Upper lobe of left lung (tissue), 6 donors: ENCODE data around the gene TXNIP. TPM values are rescaled to one million over a fixed set of nuclear protein-coding genes. Genes with fewer than 3 reads are reported as not detected.

ENCODE experiments used
- ATAC-seq, 2 donors: fragments of 200-7000 bp; cut with Tn5 transposase; one replicate each; pipeline ENCODE4 v1.9.1; 2022; ENCODE audit warnings: mild to moderate bottlenecking in 2 of 2, moderate library complexity in 2 of 2; ENCODE audit not compliant: low FRiP score in 2 of 2
- DNase-seq, 2 donors: peaks; one replicate each; pipeline ENCODE4 v3.0.0-alpha.2; 2019 to 2020
- H3K27ac ChIP-seq, 4 donors: fragments of 200-600 bp; sonication (generic); one replicate each; pipeline ENCODE4 v1.5.1; 2016 to 2019
- H3K27me3 ChIP-seq, 4 donors: fragments of 200-600 bp; sonication (generic); one replicate each; pipeline ENCODE4 v1.5.1; 2017 to 2019
- H3K36me3 ChIP-seq, 4 donors: fragments of 200-600 bp; sonication (generic); one replicate each; pipeline ENCODE4 v1.5.1; 2016 to 2019
- H3K4me1 ChIP-seq, 4 donors: fragments of 200-600 bp; sonication (generic); one replicate each; pipeline ENCODE4 v1.5.1; 2018 to 2019
- H3K4me3 ChIP-seq, 4 donors: fragments of 200-600 bp; sonication (generic); one replicate each; pipeline ENCODE4 v1.5.1; 2017 to 2019; ENCODE audit warnings: mild to moderate bottlenecking in 2 of 4, moderate library complexity in 1 of 4
- H3K9me3 ChIP-seq, 4 donors: fragments of 200-600 bp; sonication (generic); one replicate each; pipeline ENCODE4 v1.5.1; 2018 to 2019
- CTCF ChIP-seq, 6 experiments: fragments of 450-650 bp in 4 of 6; fragments of 200-600 bp in 2 of 6; sonication (generic) in 2 of 6; IDR thresholded peaks; one replicate each; pipeline ENCODE4 v1.5.1; 2016 to 2019; ENCODE audit warnings: antibody characterized with exemption in 6 of 6
- EP300 ChIP-seq, 4 donors: sonication (generic); formaldehyde crosslinking; IDR thresholded peaks; one replicate each; pipeline ENCODE4 v1.5.1; 2017; ENCODE audit warnings: antibody characterized with exemption in 4 of 4, control low read depth in 2 of 4
- POLR2A ChIP-seq, 4 donors: fragments of 450-650 bp; IDR thresholded peaks; one replicate each; pipeline ENCODE4 v1.5.1; 2016 to 2017; ENCODE audit warnings: antibody characterized with exemption in 4 of 4, mild to moderate bottlenecking in 2 of 4
- POLR2AphosphoS5 ChIP-seq, 2 donors: sonication (generic); formaldehyde crosslinking; IDR thresholded peaks; one replicate each; pipeline ENCODE4 v1.5.1; 2017; ENCODE audit warnings: antibody characterized with exemption in 2 of 2
- WGBS, 2 donors: methylation state at CpG; one replicate each; pipeline ENCODE4 v1.1.5; 2017 to 2018; 5-methylcytosine and 5-hydroxymethylcytosine counted together
- total RNA-seq, 6 donors: library from RNA; depleted of rRNA in 4 of 6; stranded (reverse); fragments of >200 nt in 4 of 6; gene quantifications; one replicate each; pipeline versions ENCODE4 v1.1.0 to v1.2.1, GENCODE V29; 2016 to 2021
- donor health status: DM: no; HTN: no; CAD: no; lungs with moderate emphysema.
- donor health status: DM: no; HTN: yes; CAD: no; lungs with severe emphysema.

The TXNIP gene
- total RNA-seq, 6 donors from 2014 or later, result 703 to 1,481 (median 910) TPM

GRCh38 chr1:146022403-146023127, 26.2 kb upstream of the TXNIP start:
- peaks cover 0 to 7% (median 3%) of the 10 kb centered on the region in 4 donors for H3K27me3 ChIP-seq
- H3K4me3 ChIP-seq, result no peak overlapping the region

GRCh38 chr1:146021622-146022402, 25.4 kb upstream of the TXNIP start, which contains the start of gene HJV:
Gene HJV, minus strand, starts transcription at chr1:146021735. Its CDS starts 1,504 bp downstream, at chr1:146020231.
- no peak within 1 kb of the TSS for H3K27ac ChIP-seq
- TF ChIP-seq POLR2AphosphoS5 (IDR thresholded peaks at IDR 0.05) (no peak), POLR2A (IDR thresholded peaks at IDR 0.05) (no peak), EP300 (IDR thresholded peaks at IDR 0.05) (no peak), CTCF (IDR thresholded peaks at IDR 0.05) (no peak)
- no peak within 1 kb of the TSS for H3K4me3 ChIP-seq
- peaks cover 5 to 14% (median 11%) of the 10 kb centered on the region in 4 donors for H3K4me1 ChIP-seq
- ATAC-seq (no peak), DNase-seq (no peak)
- H3K9me3 ChIP-seq, result no peaks in the 10 kb centered on the region
- WGBS, 2 donors, result 68 to 72% methylated on average over 5 of the region's 5 CpGs
- H3K27me3 ChIP-seq, result peaks cover 0 to 7% (median 3%) of the 10 kb centered on the region in 4 donors
- no peaks in the 10 kb centered on the region for H3K36me3 ChIP-seq

More at GRCh38 chr1:146022403-146023127, 26.2 kb upstream of the TXNIP start:
- 76 to 79% methylated on average over 7 of the region's 7 CpGs for WGBS, 2 donors
- no peak for TF ChIP-seq CTCF (IDR thresholded peaks at IDR 0.05)
- ATAC-seq, result no peak
- H3K27ac ChIP-seq, result no peak overlapping the region
- no peaks in the 10 kb centered on the region for H3K9me3 ChIP-seq
- H3K4me1 ChIP-seq, result peaks cover 5 to 14% (median 11%) of the 10 kb centered on the region in 4 donors
- DNase-seq, result no peak
- no peaks in the 10 kb centered on the region for H3K36me3 ChIP-seq

GRCh38 chr1:146021050-146021445, 24.7 kb upstream of the TXNIP start:
- no peak for ATAC-seq
- H3K4me1 ChIP-seq, result peaks cover 5 to 14% (median 11%) of the 10 kb centered on the region in 4 donors
- 64 to 65% methylated on average over 1 of the region's 1 CpG for WGBS, 2 donors

More at GRCh38 chr1:146021050-146021445, 24.7 kb upstream of the TXNIP start:
- no peak for TF ChIP-seq CTCF (IDR thresholded peaks at IDR 0.05)
- no peak for TF ChIP-seq POLR2A (IDR thresholded peaks at IDR 0.05)
- no peak for DNase-seq
- Histone ChIP-seq H3K9me3 (no peaks in the 10 kb centered on the region), H3K27me3 (peaks cover 0 to 7% (median 3%) of the 10 kb centered on the region in 4 donors), H3K27ac (no peak overlapping the region), H3K4me3 (no peak overlapping the region), H3K36me3 (no peaks in the 10 kb centered on the region)
